ENCODE measurements around the gene ELMOD3.
A peak's percentile ranks its signal among the peaks of the same experiment; 100 is the strongest.

Gene ELMOD3

DNA sequence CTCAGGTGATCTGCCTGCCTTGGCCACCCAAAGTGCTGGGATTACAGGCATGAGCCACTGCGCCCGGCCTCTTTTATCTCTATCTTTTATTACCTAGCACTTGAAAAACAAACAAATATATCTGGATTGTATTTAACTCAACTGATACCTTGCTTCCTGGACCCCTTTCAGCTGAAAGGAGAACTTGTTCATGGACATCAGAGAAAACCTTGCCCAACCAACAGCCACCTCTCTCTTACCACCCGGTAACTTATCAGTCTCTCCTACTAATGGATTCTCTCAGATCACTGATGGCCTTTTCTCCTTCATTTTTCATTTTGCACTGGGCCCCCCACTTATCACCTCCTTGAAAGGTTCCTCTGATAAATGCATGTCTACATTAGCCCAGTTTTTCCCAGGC is 7.0 kb upstream of the ELMOD3 start:
- H3K23ac ChIP-seq (ENCODE audit: low read length), result no peak overlapping the region
- no peaks in the 10 kb centered on the region for H3K79me1 ChIP-seq (ENCODE audit: low read length)
- no peaks in the 10 kb centered on the region for H3K79me2 ChIP-seq (ENCODE audit: control insufficient read depth, insufficient read depth, low read length, poor library complexity)
- no peak for DNase-seq
- H2BK120ac ChIP-seq (ENCODE audit: insufficient read depth, low read length, poor library complexity), result no peak overlapping the region
- peaks cover 39 to 51% of the 10 kb centered on the region in 2 experiments for H3K36me3 ChIP-seq (ENCODE audit: control insufficient read depth in 1 of 2, insufficient read depth in 2 of 2, low read length in 2 of 2)
- H4K91ac ChIP-seq (ENCODE audit: low read depth, low read length), result no peak overlapping the region
- H2BK5ac ChIP-seq (ENCODE audit: low read depth, low read length, poor library complexity), result no peak overlapping the region
- no peak overlapping the region for H3K4me2 ChIP-seq (ENCODE audit: low read length)
- H3K14ac ChIP-seq (ENCODE audit: low read length), result no peak overlapping the region
- no peak overlapping the region for H3K4ac ChIP-seq (ENCODE audit: low read depth, low read length)
- no peaks in the 10 kb centered on the region for H3K4me1 ChIP-seq (ENCODE audit: control insufficient read depth in 1 of 2, insufficient read depth in 2 of 2, low read length in 2 of 2)
- no peak overlapping the region for H2BK12ac ChIP-seq (ENCODE audit: low read length)
- no peak overlapping the region for H4K12ac ChIP-seq (ENCODE audit: low read depth, low read length)
- H2AFZ ChIP-seq (ENCODE audit: insufficient read depth, low read length, poor library complexity), result no peak overlapping the region
- no peak overlapping the region for H2AK5ac ChIP-seq (ENCODE audit: low read length)
- H3K18ac ChIP-seq (ENCODE audit: low read length), result no peak overlapping the region
- no peak overlapping the region for H4K8ac ChIP-seq (ENCODE audit: low read depth, low read length)
- no peaks in the 10 kb centered on the region for H3K9me3 ChIP-seq (ENCODE audit: insufficient read depth, low read depth, low read length)
- H3K27me3 ChIP-seq (ENCODE audit: insufficient read depth, low read length), result no peaks in the 10 kb centered on the region
- H3K4me3 ChIP-seq (ENCODE audit: low read depth, low read length), result no peak overlapping the region
- no peak overlapping the region for H3K27ac ChIP-seq (ENCODE audit: low read depth, low read length)
- no CpG with 5 or more reads among the region's 3 CpGs for WGBS (ENCODE audit: extremely low coverage, insufficient coverage, insufficient read length)
- H3K9ac ChIP-seq (ENCODE audit: low read length), result no peak overlapping the region

DNA sequence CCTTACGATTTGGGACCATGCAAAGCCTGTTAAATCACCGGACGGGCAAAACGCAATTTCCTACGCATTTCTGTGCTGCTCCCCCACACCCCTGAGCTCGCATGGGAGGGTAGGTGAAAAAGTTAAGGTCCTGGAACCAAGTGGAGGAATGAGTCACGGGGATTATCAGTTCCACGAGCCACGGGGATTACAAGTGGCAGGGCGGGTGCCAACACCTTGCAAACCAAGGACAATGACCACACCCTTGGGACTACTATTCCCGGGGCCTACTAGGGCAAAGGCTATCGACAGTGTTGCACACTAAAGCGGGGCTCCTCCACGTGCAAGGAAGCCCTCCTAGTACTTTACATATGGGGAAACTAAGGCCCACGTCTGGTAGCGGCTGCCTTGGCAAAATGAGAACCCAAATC is 688 bp upstream of the ELMOD3 start:
- H3K4me1 ChIP-seq (ENCODE audit: control insufficient read depth in 1 of 2, insufficient read depth in 2 of 2, low read length in 2 of 2), result peaks cover 0 to 4% of the 10 kb centered on the region in 2 experiments
- WGBS (ENCODE audit: extremely low coverage, insufficient coverage, insufficient read length), result no CpG with 5 or more reads among the region's 16 CpGs
- H3K36me3 ChIP-seq (ENCODE audit: control insufficient read depth in 1 of 2, insufficient read depth in 2 of 2, low read length in 2 of 2), result peaks cover 17 to 34% of the 10 kb centered on the region in 2 experiments
- H3K14ac ChIP-seq (ENCODE audit: low read length), result peak overlapping the region; percentile 22
- peak overlapping the region; percentile 47 for H4K8ac ChIP-seq (ENCODE audit: low read depth, low read length)
- peak overlapping the region; percentile 5 for H3K4ac ChIP-seq (ENCODE audit: low read depth, low read length)
- peak overlapping the region; percentile 24 for H3K27ac ChIP-seq (ENCODE audit: low read depth, low read length)
- H3K9ac ChIP-seq (ENCODE audit: low read length), result peak overlapping the region; percentile 81
- peak overlapping the region; percentile 25 for H4K12ac ChIP-seq (ENCODE audit: low read depth, low read length)
- H3K79me1 ChIP-seq (ENCODE audit: low read length), result peaks cover 2% of the 10 kb centered on the region
- H3K4me3 ChIP-seq (ENCODE audit: low read depth, low read length), result peak overlapping the region; percentile 63
- no peak overlapping the region for H2BK120ac ChIP-seq (ENCODE audit: insufficient read depth, low read length, poor library complexity)
- peak overlapping the region; percentile 29 for H2BK5ac ChIP-seq (ENCODE audit: low read depth, low read length, poor library complexity)
- H2AFZ ChIP-seq (ENCODE audit: insufficient read depth, low read length, poor library complexity), result peak overlapping the region; percentile 54
- no peak overlapping the region for H2BK12ac ChIP-seq (ENCODE audit: low read length)
- DNase-seq, result peak in 1 of 2 donors; percentile 18
- H2AK5ac ChIP-seq (ENCODE audit: low read length), result no peak overlapping the region
- peak overlapping the region; percentile 31 for H3K18ac ChIP-seq (ENCODE audit: low read length)
- peak overlapping the region; percentile 92 for H3K4me2 ChIP-seq (ENCODE audit: low read length)
- no peaks in the 10 kb centered on the region for H3K9me3 ChIP-seq (ENCODE audit: insufficient read depth, low read depth, low read length)
- H4K91ac ChIP-seq (ENCODE audit: low read depth, low read length), result peak overlapping the region; percentile 28
- no peaks in the 10 kb centered on the region for H3K27me3 ChIP-seq (ENCODE audit: insufficient read depth, low read length)
- no peak overlapping the region for H3K23ac ChIP-seq (ENCODE audit: low read length)
- H3K79me2 ChIP-seq (ENCODE audit: control insufficient read depth, insufficient read depth, low read length, poor library complexity), result peaks cover 2% of the 10 kb centered on the region

DNA sequence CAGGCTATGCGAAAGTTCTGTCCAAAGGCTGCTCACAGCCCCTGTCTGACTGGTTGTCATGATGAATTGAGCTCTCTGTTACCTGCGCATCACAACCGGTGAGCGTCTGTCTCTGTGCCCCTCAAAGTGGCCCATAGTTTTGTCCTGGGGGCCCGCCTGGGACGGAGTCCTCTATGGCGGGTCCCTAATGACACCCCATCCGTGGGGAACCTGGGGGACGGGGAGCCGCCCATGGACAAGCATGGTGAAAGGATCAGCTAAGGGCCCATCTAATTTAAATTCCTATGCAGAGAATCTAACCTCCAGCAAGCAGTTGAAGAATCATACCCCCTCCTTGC is 473 bp downstream of the ELMOD3 start:
- H2BK120ac ChIP-seq (ENCODE audit: insufficient read depth, low read length, poor library complexity), result no peak overlapping the region
- WGBS (ENCODE audit: extremely low coverage, insufficient coverage, insufficient read length), result no CpG with 5 or more reads among the region's 10 CpGs

DNA sequence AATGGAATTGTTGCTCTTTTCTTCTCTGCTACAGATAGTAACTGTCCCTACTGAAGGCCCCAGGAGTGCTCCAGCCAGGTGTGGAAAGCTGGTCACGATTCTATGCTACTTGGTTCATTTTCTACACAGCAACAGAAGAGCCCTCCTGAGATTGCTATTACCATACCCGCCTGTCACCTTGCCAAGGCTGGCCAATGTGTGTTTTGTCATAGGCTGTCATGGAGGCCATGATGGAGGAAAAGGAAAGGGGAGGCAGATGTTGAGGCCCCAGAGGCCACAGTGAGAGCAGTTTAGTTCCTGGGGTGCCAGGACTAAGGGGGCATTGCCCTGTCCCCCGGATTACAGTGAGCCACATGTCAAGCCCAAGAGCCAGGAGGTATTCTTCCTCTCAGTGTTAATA is 952 bp downstream of the ELMOD3 start:
- no peak overlapping the region for H2BK12ac ChIP-seq (ENCODE audit: low read length)
- no peak overlapping the region for H3K18ac ChIP-seq (ENCODE audit: low read length)
- WGBS (ENCODE audit: extremely low coverage, insufficient coverage, insufficient read length), result no CpG with 5 or more reads among the region's 3 CpGs
- H2AFZ ChIP-seq (ENCODE audit: insufficient read depth, low read length, poor library complexity), result no peak overlapping the region
- no peak overlapping the region for H3K4me3 ChIP-seq (ENCODE audit: low read depth, low read length)
- peaks cover 2% of the 10 kb centered on the region for H3K79me1 ChIP-seq (ENCODE audit: low read length)
- H4K91ac ChIP-seq (ENCODE audit: low read depth, low read length), result no peak overlapping the region
- H2BK120ac ChIP-seq (ENCODE audit: insufficient read depth, low read length, poor library complexity), result no peak overlapping the region
- no peak overlapping the region for H3K27ac ChIP-seq (ENCODE audit: low read depth, low read length)
- peaks cover 2% of the 10 kb centered on the region for H3K79me2 ChIP-seq (ENCODE audit: control insufficient read depth, insufficient read depth, low read length, poor library complexity)
- H3K27me3 ChIP-seq (ENCODE audit: insufficient read depth, low read length), result no peaks in the 10 kb centered on the region
- H3K4me1 ChIP-seq (ENCODE audit: control insufficient read depth in 1 of 2, insufficient read depth in 2 of 2, low read length in 2 of 2), result peaks cover 0 to 4% of the 10 kb centered on the region in 2 experiments
- H4K12ac ChIP-seq (ENCODE audit: low read depth, low read length), result no peak overlapping the region
- H3K9ac ChIP-seq (ENCODE audit: low read length), result no peak overlapping the region
- H3K9me3 ChIP-seq (ENCODE audit: insufficient read depth, low read depth, low read length), result no peaks in the 10 kb centered on the region
- no peak overlapping the region for H3K23ac ChIP-seq (ENCODE audit: low read length)
- H2AK5ac ChIP-seq (ENCODE audit: low read length), result no peak overlapping the region
- H2BK5ac ChIP-seq (ENCODE audit: low read depth, low read length, poor library complexity), result no peak overlapping the region
- peaks cover 3 to 22% of the 10 kb centered on the region in 2 experiments for H3K36me3 ChIP-seq (ENCODE audit: control insufficient read depth in 1 of 2, insufficient read depth in 2 of 2, low read length in 2 of 2)
- peak overlapping the region; percentile 62 for H3K4me2 ChIP-seq (ENCODE audit: low read length)
- no peak overlapping the region for H3K14ac ChIP-seq (ENCODE audit: low read length)
- H3K4ac ChIP-seq (ENCODE audit: low read depth, low read length), result no peak overlapping the region
- no peak for DNase-seq
- H4K8ac ChIP-seq (ENCODE audit: low read depth, low read length), result no peak overlapping the region

More for the DNA sequence above, 473 bp downstream of the ELMOD3 start:
- Histone ChIP-seq H2BK12ac (ENCODE audit: low read length) (no peak overlapping the region), H3K79me1 (ENCODE audit: low read length) (peaks cover 2% of the 10 kb centered on the region), H2AFZ (ENCODE audit: insufficient read depth, low read length, poor library complexity) (peak overlapping the region; percentile 64), H3K14ac (ENCODE audit: low read length) (peak overlapping the region; percentile 87), H3K79me2 (ENCODE audit: control insufficient read depth, insufficient read depth, low read length, poor library complexity) (peaks cover 2% of the 10 kb centered on the region), H3K9me3 (ENCODE audit: insufficient read depth, low read depth, low read length) (no peaks in the 10 kb centered on the region), H3K9ac (ENCODE audit: low read length) (peak overlapping the region; percentile 89), H3K23ac (ENCODE audit: low read length) (no peak overlapping the region), H3K18ac (ENCODE audit: low read length) (peak overlapping the region; percentile 83), H2AK5ac (ENCODE audit: low read length) (no peak overlapping the region), H3K4me3 (ENCODE audit: low read depth, low read length) (peak overlapping the region; percentile 82), H3K4ac (ENCODE audit: low read depth, low read length) (peak overlapping the region; percentile 48), H3K27ac (ENCODE audit: low read depth, low read length) (no peak overlapping the region), H3K4me1 (ENCODE audit: control insufficient read depth in 1 of 2, insufficient read depth in 2 of 2, low read length in 2 of 2) (peaks cover 0 to 4% of the 10 kb centered on the region in 2 experiments), H4K8ac (ENCODE audit: low read depth, low read length) (peak overlapping the region; percentile 97), H2BK5ac (ENCODE audit: low read depth, low read length, poor library complexity) (no peak overlapping the region), H3K27me3 (ENCODE audit: insufficient read depth, low read length) (no peaks in the 10 kb centered on the region), H4K12ac (ENCODE audit: low read depth, low read length) (peak overlapping the region; percentile 94), H3K4me2 (ENCODE audit: low read length) (peak overlapping the region; percentile 62), H4K91ac (ENCODE audit: low read depth, low read length) (peak overlapping the region; percentile 67), H3K36me3 (ENCODE audit: control insufficient read depth in 1 of 2, insufficient read depth in 2 of 2, low read length in 2 of 2) (peaks cover 6 to 26% of the 10 kb centered on the region in 2 experiments)
- DNase-seq, result no peak

All from trophoblast cell (in vitro differentiated cells and primary cell).